ENCODE measurements around the gene SOD3.

- TF ChIP-seq CTCF (conservative IDR thresholded peaks at IDR 0.05; ENCODE audit: low read depth, low read length), result no peak
- no peak for TF ChIP-seq POLR2A (IDR thresholded peaks at IDR 0.05; ENCODE audit: low read depth, low read length)
- no peak for TF ChIP-seq USF2 (IDR thresholded peaks at IDR 0.05; ENCODE audit: low read depth, low read length)
- no peak for TF ChIP-seq RAD21 (IDR thresholded peaks at IDR 0.05; ENCODE audit: low read length)
- TF ChIP-seq RCOR1 (IDR thresholded peaks at IDR 0.05; ENCODE audit: insufficient replicate concordance, low read length), result no peak
- TF ChIP-seq SMC3 (IDR thresholded peaks at IDR 0.05; ENCODE audit: low read depth, low read length), result no peak
- TF ChIP-seq RFX5 (IDR thresholded peaks at IDR 0.05; ENCODE audit: low read depth, low read length), result no peak
- TF ChIP-seq FOS (IDR thresholded peaks at IDR 0.05; ENCODE audit: low read depth, low read length), result no peak
- TF ChIP-seq MXI1 (IDR thresholded peaks at IDR 0.05; ENCODE audit: borderline replicate concordance, low read depth, low read length), result no peak
Observed at GRCh38 chr4:24809376-24809775, 14.0 kb downstream of the SOD3 start.
